ENCODE data around the gene SLC7A6. TPM values are rescaled to one million over a fixed set of nuclear protein-coding genes. Genes with fewer than 3 reads are reported as not detected.

SLC7A6 gene
- total and polyA plus RNA-seq, 2 of the 8 experiments (the other 6 are each of a cell fraction or from before 2014, with no cell fraction given), result 28.0 to 37.8 TPM

GRCh38 chr16:68286153-68287074 lies 22.1 kb downstream of the SLC7A6 start:
- no peak overlapping the region for H2AK5ac ChIP-seq (ENCODE audit: low read depth, low read length)
- H3K27ac ChIP-seq (ENCODE audit: low read depth, low read length), result no peak overlapping the region
- FAIRE-seq (no peak), DNase-seq (ENCODE audit: low read depth in 1 of 2, low spot score in 2 of 2) (no peak)
- 91% methylated on average over 10 of the region's 12 CpGs; no CpG with 5 or more reads in 1 of the 2 experiments for WGBS, 2 experiments (ENCODE audit: extremely low coverage in 1 of 2, insufficient coverage in 1 of 2, insufficient read length in 1 of 2, insufficient replicate concordance in 2 of 2, low coverage in 1 of 2, low lambda C conversion rate in 2 of 2, missing lambda C conversion rate in 1 of 2)
- no peak overlapping the region for H2BK5ac ChIP-seq (ENCODE audit: low read depth, low read length)
- no peaks in the 10 kb centered on the region; the same call in 1 of the 2 replicates for H3K23me2 ChIP-seq (ENCODE audit: low read depth, low read length)
- no peak overlapping the region for H3K14ac ChIP-seq (ENCODE audit: insufficient read length)
- H2BK120ac ChIP-seq (replicated peaks; ENCODE audit: low read depth, low read length), result no peak overlapping the region
- H2BK20ac ChIP-seq (ENCODE audit: low read length), result no peak overlapping the region
- no peak overlapping the region for H2AFZ ChIP-seq (ENCODE audit: low read length)
- H3K36me3 ChIP-seq (ENCODE audit: control insufficient read depth in 2 of 4, insufficient read depth in 4 of 4, low read length in 3 of 4), result peaks cover 0 to 7% (median under 1%) of the 10 kb centered on the region in 4 experiments; a peak in 5 of 8 replicates
- no peak overlapping the region for H3K9ac ChIP-seq (replicated peaks in 1 of 4; ENCODE audit: extremely low read depth in 1 of 4, low read depth in 3 of 4, low read length in 3 of 4)
- no peaks in the 10 kb centered on the region for H3K4me1 ChIP-seq (replicated peaks in 1 of 4; ENCODE audit: control insufficient read depth in 3 of 4, insufficient read depth in 4 of 4, low read length in 3 of 4)
- no peak overlapping the region for H4K91ac ChIP-seq (replicated peaks; ENCODE audit: insufficient read length, low read length)
- no peak overlapping the region for H4K8ac ChIP-seq (ENCODE audit: extremely low read depth, insufficient read depth, low read length)
- peaks cover 2 to 13% of the 10 kb centered on the region in 2 experiments for H4K20me1 ChIP-seq (replicated peaks in 1 of 2; ENCODE audit: control insufficient read depth in 1 of 2, insufficient read depth in 2 of 2, low read length in 2 of 2)
- H3K4ac ChIP-seq (replicated peaks; ENCODE audit: insufficient read length, low read depth, low read length), result no peak overlapping the region
- no peak for TF ChIP-seq HDAC6 (IDR thresholded peaks at IDR 0.05; ENCODE audit: low read depth, low read length)
- no peak for TF ChIP-seq TAF7 (optimal IDR thresholded peaks at IDR 0.05; ENCODE audit: borderline replicate concordance, low read depth, low read length)
- TF ChIP-seq POLR2AphosphoS5 (IDR thresholded peaks at IDR 0.05; ENCODE audit: low read depth, low read length), result no peak
- TF ChIP-seq KDM4A (IDR thresholded peaks at IDR 0.05; ENCODE audit: low read depth, low read length, severe bottlenecking), result no peak
- TF ChIP-seq RNF2 (IDR thresholded peaks at IDR 0.05; ENCODE audit: borderline replicate concordance, low read depth, low read length, missing control alignments, poor library complexity, severe bottlenecking), result no peak
- no peak for TF ChIP-seq RXRA (IDR thresholded peaks at IDR 0.05; ENCODE audit: insufficient read depth, low read depth, low read length)
- no peak for TF ChIP-seq TBP (IDR thresholded peaks at IDR 0.05; ENCODE audit: low read depth, low read length)
- TF ChIP-seq NRF1 (IDR thresholded peaks at IDR 0.05; ENCODE audit: low read depth, low read length), result no peak
- no peak for TF ChIP-seq GTF2F1 (IDR thresholded peaks at IDR 0.05; ENCODE audit: borderline replicate concordance, low read depth, low read length)
- no peak for TF ChIP-seq CTBP2 (IDR thresholded peaks at IDR 0.05; ENCODE audit: borderline replicate concordance, insufficient read depth, insufficient read length, low read length)
- H3K56ac ChIP-seq (replicated peaks; ENCODE audit: insufficient read length, low read depth, low read length), result no peak overlapping the region
- H3K9me3 ChIP-seq (ENCODE audit: insufficient read depth in 2 of 2, low read depth in 1 of 2, low read length in 1 of 2), result no peaks in the 10 kb centered on the region
- no peak overlapping the region for H3K4me3 ChIP-seq (ENCODE audit: extremely low read depth in 1 of 4, insufficient read depth in 2 of 4, low read depth in 3 of 4, low read length in 4 of 4)
- no peak overlapping the region for H3K4me2 ChIP-seq (ENCODE audit: insufficient read depth in 1 of 2, low read depth in 2 of 2, low read length in 2 of 2)
- no peaks in the 10 kb centered on the region for H3K27me3 ChIP-seq (replicated peaks in 1 of 4; ENCODE audit: control insufficient read depth in 3 of 4, extremely low read depth in 1 of 4, insufficient read depth in 3 of 4, low read length in 3 of 4)
- H3K79me1 ChIP-seq (ENCODE audit: low read depth, low read length), result 0 out of 2 replicates have a peak, but pooled peaks cover 3% of the 10 kb centered on the region
- CTCF ChIA-PET (ENCODE audit: partially characterized antibody), result interaction anchor here (1.3 to 20.4 kb wide), 4 partner anchors 9 to 25 kb away, joined by 3 to 233 read pairs (median 8); partner anchors contain the start of gene SLC7A6
- H2BK15ac ChIP-seq (ENCODE audit: low read length), result no peak overlapping the region
- H3K23ac ChIP-seq (ENCODE audit: insufficient read length), result no peak overlapping the region
- POLR2A ChIA-PET (ENCODE audit: partially characterized antibody), result interaction anchor here (2.4 to 4.9 kb wide), 3 partner anchors 13 to 25 kb away, joined by 9 to 19 read pairs (median 11); partner anchors contain the start of genes PRMT7, SLC7A6 and SLC7A6OS
- H2BK12ac ChIP-seq (ENCODE audit: low read depth, low read length), result no peak overlapping the region
- no peak overlapping the region for H4K5ac ChIP-seq (ENCODE audit: insufficient read length, low read depth, low read length)
- H3K18ac ChIP-seq (ENCODE audit: extremely low read depth, low read length), result no peak overlapping the region
- H3K79me2 ChIP-seq (ENCODE audit: control insufficient read depth in 1 of 2, insufficient read depth in 2 of 2, low read length in 2 of 2), result no peaks in the 10 kb centered on the region
